NCI-H2107 treated with DMSO at 0.1 percent for 48 hours (cell line): Measurements from ENCODE around the gene GDPGP1.
A peak's percentile ranks its signal among the peaks of the same experiment; 100 is the strongest.

Experiments
- DNase-seq: peaks from one replicate; lab custom pipeline; 2025; ENCODE audit not compliant: unreplicated experiment; lab: John Stamatoyannopoulos, UW

The GDPGP1 gene

DNA sequence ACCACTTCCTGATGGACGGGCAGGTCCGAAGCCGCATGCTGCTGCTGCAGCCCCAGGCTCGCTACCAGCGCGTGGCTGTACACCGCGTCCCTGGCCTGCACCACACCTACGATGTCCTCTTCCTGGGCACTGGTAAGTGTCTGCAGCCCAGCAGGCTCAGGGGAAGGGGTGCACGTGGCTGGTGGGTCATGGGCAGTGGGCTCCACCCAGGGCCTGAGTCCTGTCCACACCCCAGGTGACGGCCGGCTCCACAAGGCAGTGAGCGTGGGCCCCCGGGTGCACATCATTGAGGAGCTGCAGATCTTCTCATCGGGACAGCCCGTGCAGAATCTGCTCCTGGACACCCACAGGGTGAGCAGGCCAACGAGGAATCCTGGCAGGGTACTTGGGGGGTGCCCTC, 9.0 kb upstream of the GDPGP1 start:
- no peak for DNase-seq

DNA sequence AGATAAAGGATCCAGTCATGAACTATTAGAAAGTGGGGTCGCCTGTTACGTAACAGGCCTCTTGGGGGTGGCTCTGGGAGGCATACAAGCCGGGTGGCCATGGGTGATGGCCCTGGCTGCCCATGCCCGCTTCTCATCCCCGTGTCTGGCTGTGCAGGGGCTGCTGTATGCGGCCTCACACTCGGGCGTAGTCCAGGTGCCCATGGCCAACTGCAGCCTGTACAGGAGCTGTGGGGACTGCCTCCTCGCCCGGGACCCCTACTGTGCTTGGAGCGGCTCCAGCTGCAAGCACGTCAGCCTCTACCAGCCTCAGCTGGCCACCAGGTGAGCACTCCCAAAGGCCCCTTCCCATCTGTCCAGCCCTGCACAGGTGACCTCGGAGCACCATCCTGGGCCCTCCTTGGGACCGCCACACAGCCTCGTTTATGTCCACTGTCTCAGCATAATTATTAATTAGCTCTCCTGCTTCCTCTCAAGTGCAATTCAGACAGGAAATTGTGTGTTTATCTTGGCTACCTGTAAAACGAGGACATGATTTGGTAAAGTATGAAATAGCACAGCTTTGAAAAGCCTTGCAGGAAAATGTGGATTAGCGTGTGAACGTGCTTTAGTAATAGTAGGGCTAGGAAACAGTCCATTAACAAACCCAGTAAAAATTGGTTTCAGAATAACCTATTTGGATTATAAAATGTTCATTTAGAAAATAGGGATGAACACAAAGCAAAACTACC, 8.3 kb upstream of the GDPGP1 start:
- no peak for DNase-seq

DNA sequence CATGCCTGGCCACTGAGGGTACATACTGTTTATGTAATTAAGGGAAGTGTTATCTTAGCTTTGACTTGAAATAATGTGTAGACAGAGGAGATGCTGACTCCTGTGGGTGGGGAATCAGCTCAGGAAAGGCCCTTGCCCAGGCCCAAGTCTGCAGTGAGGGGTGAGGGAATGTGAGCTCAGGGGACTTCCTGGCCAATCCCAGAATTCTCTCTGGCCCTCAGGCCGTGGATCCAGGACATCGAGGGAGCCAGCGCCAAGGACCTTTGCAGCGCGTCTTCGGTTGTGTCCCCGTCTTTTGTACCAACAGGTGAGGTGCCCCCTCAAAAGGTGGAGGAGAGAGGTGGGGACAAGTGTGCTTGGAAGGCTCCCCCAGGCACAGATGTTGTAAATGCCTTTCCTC, 6.7 kb upstream of the GDPGP1 start:
- no peak for DNase-seq

DNA sequence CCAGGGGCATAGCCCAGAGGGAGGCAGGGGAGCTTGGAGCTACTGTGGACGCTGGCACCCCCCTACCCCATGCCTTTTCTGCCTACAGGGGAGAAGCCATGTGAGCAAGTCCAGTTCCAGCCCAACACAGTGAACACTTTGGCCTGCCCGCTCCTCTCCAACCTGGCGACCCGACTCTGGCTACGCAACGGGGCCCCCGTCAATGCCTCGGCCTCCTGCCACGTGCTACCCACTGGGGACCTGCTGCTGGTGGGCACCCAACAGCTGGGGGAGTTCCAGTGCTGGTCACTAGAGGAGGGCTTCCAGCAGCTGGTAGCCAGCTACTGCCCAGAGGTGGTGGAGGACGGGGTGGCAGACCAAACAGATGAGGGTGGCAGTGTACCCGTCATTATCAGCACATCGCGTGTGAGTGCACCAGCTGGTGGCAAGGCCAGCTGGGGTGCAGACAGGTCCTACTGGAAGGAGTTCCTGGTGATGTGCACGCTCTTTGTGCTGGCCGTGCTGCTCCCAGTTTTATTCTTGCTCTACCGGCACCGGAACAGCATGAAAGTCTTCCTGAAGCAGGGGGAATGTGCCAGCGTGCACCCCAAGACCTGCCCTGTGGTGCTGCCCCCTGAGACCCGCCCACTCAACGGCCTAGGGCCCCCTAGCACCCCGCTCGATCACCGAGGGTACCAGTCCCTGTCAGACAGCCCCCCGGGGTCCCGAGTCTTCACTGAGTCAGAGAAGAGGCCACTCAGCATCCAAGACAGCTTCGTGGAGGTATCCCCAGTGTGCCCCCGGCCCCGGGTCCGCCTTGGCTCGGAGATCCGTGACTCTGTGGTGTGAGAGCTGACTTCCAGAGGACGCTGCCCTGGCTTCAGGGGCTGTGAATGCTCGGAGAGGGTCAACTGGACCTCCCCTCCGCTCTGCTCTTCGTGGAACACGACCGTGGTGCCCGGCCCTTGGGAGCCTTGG, 5.9 kb upstream of the GDPGP1 start:
- DNase-seq: no peak

DNA sequence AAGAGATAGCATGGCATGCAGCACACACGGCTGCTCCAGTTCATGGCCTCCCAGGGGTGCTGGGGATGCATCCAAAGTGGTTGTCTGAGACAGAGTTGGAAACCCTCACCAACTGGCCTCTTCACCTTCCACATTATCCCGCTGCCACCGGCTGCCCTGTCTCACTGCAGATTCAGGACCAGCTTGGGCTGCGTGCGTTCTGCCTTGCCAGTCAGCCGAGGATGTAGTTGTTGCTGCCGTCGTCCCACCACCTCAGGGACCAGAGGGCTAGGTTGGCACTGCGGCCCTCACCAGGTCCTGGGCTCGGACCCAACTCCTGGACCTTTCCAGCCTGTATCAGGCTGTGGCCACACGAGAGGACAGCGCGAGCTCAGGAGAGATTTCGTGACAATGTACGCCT, 5.0 kb upstream of the GDPGP1 start:
- DNase-seq: no peak

DNA sequence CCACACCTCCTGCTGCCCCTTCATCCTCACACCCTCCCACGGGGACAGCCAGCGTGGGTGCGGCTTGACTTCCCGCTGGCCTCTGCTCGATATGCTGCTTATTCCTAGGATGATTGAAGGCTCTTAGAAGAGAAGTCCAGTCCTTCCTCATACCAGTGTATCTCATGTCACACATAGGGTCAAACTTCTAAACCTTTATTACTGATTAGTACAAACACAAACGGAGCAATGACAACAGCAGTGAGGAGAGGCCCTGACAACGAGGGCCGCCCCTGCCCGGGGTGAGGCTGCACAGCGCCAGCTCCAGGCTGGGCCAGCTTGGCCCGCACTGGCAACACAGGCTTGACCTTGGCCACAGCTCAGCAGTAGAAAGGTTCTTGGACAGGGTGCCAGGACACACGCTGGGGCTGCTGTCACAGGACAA, 3.9 kb upstream of the GDPGP1 start:
- DNase-seq: no peak

DNA sequence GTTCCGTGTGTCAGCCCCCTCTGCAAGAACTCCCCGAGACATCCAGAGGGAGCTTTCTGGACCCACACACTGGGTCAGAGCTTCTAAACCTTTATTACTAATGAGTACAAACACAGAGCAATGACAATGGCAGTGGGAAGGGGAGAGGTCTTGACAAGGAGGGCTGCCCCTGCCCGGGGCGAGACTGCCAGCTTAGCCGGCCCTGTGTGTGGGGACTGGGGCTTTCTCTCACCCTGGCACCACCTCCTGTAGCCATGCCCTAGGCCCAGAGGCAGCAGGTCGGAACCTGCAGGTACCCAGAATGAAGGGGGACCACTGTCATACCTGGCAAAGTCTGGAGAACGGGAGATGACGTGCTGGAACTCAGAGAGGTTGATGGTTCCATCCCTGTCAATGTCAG, 3.4 kb upstream of the GDPGP1 start:
- no peak for DNase-seq

DNA sequence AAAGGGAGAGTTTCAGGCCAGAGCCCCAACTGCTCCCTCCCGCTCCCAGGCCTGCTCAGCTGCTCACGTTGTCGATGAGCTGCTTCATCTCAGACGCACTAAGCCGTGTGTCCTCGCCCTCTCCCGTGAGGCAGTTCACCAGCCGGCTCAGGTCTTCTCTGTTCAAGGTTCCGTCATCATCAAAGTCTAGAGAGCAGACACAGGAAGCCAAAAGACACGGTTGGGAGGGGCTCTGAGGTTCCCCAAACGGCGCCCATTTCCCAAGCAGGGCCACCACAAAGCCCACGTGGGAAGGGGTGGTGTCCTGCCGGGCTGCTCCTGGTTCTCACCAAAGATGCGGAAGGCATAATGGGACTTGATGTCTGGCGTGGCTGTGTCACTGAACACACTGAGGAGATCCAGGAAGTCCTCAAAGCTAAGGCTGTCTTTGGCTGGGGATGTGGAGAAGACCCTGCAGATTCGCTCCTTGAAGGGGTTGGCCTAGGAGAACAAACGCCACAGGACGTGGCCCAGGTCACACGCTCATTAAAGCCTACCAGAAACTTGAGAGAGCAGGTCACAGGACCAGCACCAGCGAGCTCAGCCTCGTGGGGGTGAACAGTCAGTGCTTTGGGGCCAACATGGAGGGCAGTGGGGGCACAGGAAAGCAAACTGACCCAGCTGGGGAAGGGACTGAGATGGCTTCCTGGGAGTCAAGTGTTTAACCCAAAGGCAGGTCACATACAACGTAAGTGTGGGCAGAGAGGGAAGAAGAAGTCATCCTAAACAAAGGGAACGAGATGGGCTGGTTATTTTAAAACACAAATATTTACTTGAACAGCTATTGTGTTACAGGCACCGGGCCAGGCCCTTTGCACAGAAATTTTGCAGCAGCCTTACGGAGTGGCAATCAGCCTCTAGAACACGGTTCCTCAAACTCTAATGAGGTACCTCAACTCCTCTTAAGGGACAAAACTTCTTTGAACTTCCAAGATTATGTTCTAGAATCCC, 2.7 kb upstream of the GDPGP1 start:
- DNase-seq: no peak

DNA sequence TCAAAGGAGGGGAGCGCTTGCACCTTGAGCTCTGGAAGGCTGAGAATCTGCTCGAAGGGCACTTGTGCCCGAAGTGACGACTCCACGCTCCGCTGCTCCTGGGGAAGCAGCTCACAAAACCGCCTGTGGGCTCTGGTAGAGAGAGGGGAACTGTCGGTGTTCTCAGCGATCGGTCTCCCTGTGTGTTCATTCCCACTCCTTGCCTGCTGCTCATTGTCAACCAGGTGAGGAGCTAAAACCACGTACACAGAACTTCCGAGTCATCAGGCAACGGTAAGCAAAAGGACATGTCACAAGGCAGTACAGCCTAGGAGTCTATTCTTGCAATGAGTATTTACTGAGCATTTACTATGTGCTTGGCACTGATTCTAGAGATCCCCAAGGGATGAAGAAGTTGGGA, 1.8 kb upstream of the GDPGP1 start:
- no peak for DNase-seq

DNA sequence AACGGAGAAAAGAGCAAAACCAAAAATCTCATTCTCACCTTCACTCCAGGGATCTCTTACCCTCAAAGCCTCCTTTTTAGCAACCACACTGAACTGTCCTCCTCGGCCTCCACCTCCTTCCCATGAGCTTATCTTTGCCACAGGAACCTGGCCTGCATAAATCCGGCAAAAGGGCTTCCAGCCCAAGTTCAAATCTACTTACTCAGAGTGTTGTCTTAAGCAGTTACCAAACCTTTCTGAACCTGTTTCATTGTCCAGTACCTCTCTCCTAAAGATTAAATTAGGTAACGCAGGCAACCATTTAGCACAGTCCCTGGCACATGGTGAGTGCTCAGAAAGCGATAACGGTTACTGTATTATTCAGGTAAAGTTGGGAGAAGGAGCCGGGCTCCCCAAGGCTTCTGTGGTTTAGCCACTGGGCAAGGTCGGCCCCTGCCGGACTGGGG, 1.0 kb upstream of the GDPGP1 start:
- no peak for DNase-seq

DNA sequence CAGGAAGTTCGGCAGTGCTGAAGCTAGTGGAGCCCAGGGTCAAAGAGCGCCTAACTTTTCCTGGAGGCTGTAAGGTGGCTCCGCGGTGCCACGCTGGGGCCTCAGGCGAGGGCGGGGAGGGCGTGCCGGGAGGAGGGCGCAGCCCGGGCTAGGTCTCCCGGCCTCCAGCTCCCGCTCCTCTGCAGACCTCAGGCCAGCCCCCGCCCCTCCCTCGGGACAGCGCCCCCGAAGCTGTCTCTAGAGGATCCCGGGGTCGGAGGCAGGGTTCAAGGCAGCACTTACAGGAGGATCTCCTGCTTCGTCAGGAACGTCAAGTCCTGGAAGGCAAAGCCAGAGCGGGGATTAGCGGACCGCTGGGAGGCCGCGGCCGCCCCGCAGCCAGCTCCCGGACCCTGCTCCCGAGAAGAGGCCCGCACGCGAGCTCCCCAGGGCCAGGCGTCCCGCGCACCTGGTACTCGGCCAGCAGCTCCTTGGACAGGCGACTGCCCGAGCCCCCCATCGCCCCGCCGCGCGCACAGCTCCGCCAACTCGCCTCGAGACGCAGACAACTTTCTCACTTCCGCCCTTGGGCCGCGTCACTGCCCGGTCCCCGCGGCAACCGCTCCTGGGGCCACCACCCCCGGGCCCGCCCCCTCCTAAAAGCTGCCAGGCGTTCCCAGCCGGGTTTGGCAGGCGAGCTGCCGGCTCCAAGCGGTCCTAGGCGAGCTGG, 468 bp upstream of the GDPGP1 start, which contains the start of gene CIB1:
TSS of gene CIB1 (minus strand) at position 555 of the 709 bp plus-strand sequence. CDS start at position 499, 56 bp downstream.
- peak; percentile 30 for DNase-seq

DNA sequence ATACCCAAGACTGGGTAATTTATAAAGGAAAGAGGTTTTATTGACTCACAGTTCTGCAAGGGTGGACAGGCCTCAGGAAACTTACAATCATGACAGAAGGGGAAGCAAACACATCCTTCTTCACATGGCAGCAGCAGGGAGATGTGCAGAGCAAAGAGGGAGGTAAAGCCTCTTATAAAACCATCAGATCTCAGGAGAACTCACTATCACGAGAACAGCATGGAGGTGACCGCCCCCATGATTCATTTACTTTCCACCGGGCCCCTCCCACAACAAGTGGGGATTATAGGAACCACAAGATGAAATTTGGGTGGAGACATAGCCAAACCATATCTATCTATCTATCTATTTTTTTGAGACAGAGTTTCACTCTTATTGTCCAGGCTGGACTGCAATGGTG, 5.4 kb downstream of the GDPGP1 start:
- DNase-seq: no peak

DNA sequence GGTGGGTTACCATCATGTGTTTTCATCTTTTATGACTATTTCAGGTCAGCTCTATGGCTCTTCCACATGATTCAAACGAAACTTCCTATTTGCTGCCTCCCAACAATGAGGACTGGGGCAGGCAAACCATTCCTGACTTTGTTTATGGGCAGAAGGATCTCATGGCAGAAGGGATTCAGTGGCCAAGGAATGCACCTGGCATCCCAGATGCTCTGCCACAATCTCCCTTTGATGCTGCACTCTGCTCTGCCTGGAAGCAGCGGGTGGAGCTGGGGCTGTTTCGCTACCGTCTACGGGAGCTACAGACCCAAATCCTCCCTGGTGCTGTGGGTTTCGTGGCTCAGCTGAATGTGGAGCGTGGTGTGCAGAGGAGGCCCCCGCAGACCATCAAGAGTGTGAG, 6.8 kb downstream of the GDPGP1 start:
- DNase-seq: no peak

DNA sequence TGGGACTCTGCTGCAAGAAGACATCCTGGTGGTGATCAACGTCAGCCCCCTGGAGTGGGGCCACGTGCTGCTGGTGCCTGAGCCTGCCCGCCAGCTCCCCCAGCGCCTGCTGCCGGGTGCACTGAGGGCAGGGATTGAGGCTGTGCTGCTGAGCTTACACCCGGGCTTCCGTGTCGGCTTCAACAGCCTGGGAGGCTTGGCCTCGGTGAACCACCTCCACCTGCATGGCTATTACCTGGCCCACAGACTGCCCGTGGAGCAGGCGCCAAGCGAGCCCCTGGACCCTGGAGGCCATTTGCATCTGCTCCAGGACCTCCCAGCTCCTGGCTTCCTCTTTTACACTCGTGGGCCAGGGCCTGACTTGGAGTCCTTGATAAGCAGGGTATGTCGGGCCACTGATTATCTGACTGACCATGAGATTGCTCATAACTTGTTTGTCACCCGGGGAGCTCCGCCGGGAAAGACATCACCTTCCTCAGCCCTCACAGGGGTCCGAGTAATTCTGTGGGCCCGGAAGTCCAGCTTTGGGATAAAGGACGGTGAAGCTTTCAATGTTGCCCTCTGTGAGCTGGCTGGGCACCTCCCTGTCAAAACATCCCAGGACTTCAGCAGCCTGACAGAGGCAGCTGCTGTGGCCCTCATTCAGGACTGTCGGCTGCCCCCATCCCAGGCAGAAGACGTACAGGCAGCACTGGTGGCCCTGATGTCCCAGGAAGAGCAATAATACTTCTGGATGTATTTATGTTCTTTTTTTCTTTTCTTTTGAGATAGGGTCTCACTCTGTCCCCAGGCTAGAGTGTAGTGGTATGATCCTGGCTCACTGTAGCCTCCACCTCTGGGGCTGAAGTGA, 7.6 kb downstream of the GDPGP1 start:
- no peak for DNase-seq

DNA sequence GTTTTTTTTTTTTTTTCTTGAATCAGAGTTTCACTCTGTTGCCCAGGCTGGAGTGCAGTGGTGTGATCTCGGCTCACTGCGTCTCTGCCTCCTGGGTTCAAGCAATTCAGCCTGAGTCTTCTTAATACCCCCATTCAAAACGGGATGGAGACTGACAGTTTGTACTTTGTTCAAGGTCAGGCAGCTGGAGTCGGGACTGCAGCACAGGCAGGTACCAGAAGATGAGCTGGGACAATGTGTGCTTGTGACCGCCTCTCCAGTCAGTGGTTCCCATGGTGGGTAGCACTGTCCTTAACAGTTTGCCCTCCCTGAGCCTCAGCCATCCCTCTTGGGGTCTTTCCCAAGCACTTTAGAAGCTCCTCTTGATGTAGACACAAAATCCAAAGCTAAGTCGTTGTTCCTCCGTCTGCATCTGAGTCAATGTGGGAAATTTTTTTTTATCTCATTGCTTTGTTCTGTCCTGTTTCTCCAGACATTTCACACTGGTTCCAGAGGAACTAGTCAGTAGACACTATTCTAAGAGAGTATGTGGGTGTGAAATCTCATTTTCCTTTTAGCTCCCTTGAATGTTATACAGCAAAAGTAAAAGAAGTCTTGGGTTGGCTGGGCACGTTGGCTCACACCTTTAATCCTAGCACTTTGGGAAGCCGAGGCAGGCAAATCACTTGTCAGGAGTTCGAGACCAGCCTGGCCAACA, 10.1 kb downstream of the GDPGP1 start:
- DNase-seq: no peak

DNA sequence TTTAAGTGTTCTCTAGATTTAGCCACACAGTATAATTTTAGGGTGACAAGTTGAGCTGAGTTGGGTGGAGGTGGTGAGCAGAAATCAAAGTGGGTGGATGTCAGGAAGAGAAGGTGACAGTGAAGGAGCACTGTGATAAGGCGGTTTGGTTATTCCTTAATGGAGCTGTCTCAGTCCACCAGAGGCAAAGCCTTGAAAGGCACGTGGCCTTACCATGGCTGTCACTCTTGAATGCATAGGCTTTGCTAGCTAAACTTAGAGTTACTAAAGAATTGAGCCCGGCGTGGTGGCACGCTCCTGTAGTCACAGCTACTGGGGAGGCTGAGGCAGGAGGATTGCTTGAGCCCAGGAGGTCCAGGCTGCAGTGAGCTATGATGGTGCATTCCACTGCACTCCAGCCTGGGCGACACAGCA, 14.8 kb downstream of the GDPGP1 start:
- DNase-seq: no peak

DNA sequence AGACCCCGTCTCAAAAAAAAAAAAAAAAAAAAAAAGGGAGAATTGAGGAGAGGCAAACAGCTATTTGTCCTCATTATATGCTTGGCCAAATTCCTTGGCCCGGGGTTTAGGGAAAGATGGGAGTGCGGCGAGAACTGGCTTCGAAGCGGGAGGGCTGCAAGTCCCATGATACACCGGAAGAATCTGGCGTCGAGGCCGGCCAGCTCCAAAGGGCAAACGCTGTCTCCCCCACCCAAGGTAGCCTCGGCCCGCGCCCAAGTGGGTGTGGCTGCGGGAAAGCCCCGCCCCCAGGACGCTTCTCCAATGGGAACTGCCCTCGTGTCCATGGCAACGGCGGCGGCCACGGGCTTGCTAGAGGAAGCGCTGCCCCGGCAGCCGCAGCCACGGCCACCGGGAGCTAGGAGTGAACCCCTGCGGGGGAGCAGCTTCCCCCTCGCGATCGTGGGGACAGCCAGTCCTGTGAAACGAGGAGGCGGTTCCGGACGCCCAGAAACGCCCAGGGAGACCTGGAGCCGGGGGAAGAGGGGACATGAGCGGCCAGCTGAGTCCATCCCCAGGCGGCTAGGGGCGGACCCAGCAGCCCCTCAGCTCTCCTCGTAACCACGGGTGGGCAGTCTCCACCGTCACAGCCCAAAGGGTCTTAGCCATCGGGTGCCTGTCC, 15.3 kb downstream of the GDPGP1 start, which contains the start of gene TTLL13:
TSS of gene TTLL13 (plus strand) at position 354 of the 661 bp plus-strand sequence. CDS start 1,075 bp downstream, outside the sequence.
- peak; percentile 30 for DNase-seq

DNA sequence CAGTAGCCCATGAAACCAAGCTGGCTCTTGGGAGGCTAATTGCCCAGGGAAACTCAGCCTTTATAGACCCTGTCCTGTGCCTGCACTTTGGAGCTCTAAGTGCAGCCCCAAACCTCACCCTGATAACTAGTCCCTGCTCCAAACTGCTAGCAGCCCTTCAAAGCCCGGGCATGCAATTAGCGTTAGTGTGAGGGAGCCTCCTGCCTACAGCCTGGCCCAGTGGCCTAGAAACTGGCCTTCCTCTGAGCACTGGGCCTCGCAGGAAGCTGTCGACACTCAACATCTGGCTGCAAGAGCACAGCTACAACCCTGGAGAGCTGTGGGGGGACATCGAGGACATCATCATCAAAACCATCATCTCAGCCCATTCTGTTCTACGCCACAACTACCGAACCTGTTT, 23.8 kb downstream of the GDPGP1 start:
- DNase-seq: no peak
